NCI-H146 treated with DMSO at 0.1 percent for 48 hours (cell line): ENCODE results near the gene BTF3.
"Not testable (repeated sequence)": the region's sequence is repeated elsewhere in the genome, so short reads cannot be mapped to it uniquely, and the experiment has no call there.

Source experiments
- DNase-seq: peaks from one replicate; lab custom pipeline; 2025; ENCODE audit not compliant: unreplicated experiment; lab: John Stamatoyannopoulos, UW

BTF3 gene

DNA sequence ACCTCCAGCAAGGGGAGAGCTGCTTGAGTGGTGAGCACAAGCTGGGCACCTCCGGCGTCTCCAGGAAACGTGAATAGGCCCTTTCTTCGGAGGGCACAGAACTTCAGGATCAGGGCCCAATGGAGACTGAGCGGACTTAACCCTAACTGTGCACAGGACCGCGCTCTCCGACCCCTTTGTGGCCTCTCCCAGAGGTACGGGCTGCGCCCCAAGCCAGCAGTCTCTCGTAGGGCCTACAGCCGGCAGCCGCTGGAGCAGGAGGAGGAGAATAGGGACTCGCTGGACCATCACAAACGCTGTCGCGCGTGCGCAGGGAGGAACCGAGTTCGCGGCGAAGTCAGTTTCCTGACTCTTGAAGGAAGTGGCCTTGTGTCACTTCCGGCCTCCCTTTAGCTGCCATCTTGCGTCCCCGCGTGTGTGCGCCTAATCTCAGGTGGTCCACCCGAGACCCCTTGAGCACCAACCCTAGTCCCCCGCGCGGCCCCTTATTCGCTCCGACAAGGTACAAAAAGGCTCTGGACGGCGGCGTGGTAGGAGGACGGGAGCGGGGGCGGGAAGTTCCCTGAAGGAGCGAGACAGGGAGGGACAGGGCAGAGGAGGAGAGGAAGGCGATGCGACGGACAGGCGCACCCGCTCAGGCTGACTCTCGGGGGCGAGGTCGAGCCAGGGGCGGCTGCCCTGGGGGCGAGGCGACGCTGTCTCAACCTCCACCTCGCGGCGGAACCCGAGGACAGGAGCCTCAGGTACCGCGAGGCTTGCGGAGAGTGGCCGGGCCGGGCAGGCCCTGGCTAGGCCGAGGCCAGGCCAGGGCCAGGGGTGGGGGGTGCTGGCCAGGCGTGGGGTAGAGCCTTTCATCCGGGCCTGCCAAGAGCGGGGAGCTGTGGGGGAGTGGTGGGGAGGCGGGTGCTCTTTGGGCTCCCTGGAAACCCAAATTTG, at the start of gene BTF3:
Gene BTF3, plus strand, starts transcription at position 386 of the 936 bp plus-strand sequence. Its CDS starts 226 bp downstream, at position 612.
- DNase-seq: peak; percentile 91

DNA sequence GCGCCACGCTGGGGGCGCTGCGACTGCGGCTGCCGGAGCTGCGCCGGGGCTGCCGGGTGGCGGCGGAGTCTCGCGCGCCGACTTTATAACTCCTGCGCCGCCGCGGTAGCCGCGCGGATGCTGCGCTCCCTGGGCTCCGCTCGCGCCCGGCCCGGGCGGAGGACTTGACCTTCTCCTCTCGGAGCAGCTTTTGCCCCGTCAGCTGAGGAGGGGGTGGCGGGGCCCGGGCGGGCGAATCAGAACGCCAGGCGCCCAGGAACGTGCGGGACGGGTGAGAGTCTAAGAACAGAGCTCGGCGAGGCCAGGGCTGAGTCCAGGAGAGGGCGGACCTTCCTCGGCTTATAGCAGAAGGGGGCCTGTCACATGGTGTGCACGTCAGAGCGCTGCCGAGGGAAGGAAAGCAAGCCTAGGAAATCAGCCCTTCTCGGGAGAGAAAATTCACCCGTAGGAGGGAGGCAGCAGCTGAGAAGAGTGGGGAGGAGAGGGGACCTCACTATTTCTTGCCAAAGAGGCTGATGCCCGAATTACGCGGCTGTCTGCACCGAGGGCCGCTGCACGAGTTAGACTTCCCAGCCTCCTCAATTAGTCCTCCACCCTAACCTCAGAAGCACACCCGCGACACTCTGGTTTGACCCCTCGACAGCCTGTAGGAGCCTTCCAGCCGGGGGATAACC, 49.6 kb upstream of the BTF3 start, which contains the start of gene FOXD1:
Gene FOXD1, minus strand, starts transcription at position 315 of the 674 bp plus-strand sequence. CDS start 415 bp downstream, outside the sequence.
- DNase-seq: peak; percentile 85

DNA sequence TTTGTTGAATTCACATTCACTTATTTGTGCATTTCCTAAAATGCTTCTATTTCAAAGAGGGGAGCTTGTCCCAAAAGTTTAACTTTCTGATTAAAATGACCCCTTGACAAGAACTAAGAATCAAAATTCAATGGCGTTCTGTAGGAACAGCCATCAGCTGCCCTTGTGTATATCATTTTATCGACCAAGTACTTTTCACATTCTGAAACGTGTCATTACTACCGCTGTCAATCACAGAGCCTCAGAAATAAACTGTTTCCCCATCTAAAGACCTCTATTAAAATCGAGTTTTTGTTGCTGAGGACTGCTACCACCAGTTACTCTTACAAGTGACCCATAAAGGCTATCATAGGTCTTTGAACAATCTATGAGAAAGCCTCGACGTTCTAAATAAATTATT, 48.1 kb upstream of the BTF3 start:
- DNase-seq: no peak

DNA sequence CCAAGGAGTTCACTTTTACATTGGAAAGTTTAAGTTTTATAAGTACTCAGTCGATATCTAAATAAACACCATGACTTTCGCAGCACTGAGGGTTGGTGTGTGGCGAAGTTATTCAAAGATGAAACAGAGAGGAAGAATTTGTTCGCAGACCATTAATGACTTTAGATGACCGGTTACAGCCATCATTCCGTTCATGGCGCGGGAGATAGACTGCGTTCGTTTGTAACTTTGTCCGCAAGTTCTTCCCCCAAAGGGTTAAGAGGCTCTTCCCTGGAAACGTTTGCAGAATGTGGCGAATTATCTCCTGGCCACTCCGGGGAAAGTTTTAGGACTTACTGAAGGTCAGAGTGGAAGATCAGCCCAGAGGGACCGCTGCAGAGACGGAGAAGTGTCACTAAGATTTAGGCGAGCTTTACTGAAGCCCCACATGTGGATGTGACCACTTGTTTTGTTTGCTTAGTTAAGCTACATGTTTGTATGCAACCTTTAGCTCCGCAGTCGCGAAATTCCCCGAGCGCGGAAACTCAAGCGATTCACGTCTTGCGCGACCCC, 47.5 kb upstream of the BTF3 start:
- DNase-seq: no peak

DNA sequence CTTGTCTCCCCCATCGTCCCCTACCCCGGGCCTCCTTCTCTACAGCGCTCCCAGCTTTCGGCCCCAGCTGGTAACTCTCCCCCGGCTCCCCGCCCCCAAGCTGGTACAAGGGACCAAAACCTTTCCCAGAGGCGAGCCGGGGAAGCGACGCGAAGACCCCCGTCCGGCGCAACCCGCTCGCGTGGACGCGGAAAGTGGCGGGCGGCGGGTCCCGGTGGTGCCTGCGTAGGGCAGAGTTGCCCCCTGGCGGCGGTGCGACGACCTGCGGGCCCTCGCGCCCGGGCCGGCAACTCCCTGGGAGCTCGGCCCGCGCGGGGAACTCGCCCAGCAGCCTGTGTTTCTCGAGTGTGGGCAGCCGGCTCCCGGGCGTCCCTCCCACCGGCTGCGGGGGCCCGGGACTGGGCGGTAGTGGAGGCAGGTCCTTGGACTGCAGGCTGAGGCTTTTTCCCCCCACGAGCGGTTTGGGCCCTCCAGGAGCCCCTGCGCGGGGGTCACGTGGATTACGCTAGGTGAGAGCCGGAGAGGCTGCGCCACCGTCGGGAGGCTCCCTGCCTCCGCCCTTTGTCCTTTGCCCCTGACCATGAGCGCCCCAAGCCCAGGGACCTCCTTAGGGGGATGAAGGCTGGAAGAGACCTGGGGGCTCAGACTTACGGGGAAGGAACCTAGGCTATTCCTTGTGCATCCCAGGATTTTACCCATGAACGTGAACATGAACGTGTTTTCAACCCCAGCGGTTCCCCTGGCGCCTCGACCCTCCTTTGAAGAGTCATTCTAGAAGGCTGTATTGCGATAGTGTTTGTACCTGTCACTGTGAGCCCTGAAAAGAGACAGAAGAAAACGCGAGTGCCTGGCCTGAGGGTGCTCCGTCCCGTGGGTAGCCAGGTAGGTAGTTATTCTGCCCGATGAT, 46.8 kb upstream of the BTF3 start:
- DNase-seq: peak; percentile 33

DNA sequence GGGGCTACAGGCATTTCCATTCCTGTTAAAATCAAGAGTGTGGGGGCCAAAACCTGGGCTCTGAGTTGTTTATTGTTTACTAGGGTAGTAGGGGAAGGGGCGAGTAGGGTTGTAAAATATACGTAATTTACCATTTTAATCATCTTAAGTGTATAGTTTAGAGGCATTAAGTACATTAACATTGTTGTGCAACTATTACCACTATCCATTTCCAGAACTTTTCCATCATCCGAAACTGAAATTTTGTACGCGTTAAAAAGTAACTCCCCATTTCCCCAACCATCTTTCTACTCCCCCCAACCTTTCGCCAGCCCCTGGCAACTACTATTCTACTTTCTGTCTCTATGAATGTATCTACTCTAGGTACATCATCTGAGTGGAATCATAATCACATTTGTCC, 46.0 kb upstream of the BTF3 start:
- no peak for DNase-seq

DNA sequence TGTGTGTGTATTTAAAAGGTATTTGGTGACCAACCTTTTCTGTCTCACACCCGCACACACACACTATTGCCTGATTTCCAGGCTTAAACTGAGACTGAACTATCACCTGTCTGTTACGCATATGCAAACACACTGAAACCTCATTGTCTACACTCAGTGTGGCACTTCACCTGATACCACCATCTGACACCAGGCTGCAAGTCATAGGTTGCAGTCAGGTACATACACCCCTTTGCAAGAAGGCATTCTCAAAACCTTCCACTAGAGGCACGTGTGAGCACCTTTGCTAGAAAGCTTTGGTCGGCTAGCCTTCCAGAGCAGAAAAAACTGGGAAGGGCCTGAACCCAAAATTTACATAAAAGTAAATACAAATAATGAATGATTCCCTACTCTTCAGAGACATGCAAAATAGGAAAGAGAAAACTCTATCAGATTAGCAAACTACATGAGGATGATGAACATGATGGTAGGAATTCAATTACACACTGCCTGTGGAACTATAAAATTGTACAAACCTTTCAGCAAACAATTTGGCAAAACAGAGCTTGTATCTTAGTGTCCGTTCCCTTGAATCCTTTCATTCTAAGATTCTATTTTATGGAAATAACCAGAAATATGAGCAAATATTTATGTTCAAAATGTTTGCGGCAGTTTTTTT, 43.7 kb upstream of the BTF3 start:
- DNase-seq: peak; percentile 88

DNA sequence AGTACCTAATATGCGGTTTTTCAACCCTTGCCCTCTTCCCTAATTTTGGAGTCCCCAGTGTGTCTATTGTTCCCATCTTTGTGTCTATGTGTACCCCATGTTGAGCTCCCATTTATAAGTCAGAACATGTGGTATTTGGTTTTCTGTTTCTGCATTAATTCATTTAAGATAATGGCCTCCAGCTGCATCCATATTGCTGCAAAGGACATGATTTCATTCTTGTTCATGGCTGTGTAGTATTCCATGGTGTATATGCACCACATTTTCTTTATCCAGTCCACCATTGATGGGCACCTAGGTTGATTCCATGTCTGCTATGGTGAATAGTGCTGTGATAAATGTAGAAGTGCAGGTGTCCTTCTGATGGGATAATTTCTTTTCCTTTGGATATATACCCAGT, 41.8 kb upstream of the BTF3 start:
- DNase-seq: not testable (repeated sequence)

DNA sequence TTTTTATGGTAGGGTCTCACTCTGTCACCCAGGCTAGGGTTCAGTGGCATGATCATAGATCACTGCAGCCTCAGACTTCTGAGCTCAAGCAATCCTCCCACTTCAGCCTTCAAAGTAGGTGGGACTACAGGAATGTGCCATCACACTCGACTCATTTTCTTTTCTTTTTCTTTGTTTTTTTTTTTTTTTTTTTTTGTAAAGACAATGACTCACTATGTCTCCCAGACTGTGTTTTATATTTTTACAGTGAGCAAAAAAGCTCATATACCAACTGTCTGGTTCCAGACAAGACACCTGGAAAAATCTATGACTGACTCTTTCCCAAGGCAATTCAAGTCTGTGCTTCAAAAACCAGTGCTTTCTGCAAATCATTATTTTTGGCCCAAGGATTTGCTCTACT, 38.9 kb upstream of the BTF3 start:
- DNase-seq: no peak

DNA sequence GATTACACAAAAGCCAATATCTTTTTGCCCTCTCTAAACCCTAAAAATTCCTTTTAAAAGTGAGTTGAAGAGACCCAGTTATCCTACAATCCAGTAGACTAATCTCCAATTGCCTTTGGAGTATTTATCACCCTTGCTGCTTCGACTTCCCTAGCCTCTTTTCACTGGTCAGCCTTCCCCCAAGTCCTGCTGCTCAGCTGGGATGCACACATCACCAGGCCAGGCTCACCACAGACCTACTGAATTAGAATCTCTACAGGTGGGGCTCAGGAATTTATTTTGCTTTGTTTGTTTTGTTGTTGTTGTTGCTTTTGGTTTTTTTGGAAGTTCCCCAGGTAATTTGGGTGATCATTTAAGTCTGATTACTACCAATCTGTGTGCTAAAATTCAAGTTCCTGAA, 38.1 kb upstream of the BTF3 start:
- DNase-seq: no peak

DNA sequence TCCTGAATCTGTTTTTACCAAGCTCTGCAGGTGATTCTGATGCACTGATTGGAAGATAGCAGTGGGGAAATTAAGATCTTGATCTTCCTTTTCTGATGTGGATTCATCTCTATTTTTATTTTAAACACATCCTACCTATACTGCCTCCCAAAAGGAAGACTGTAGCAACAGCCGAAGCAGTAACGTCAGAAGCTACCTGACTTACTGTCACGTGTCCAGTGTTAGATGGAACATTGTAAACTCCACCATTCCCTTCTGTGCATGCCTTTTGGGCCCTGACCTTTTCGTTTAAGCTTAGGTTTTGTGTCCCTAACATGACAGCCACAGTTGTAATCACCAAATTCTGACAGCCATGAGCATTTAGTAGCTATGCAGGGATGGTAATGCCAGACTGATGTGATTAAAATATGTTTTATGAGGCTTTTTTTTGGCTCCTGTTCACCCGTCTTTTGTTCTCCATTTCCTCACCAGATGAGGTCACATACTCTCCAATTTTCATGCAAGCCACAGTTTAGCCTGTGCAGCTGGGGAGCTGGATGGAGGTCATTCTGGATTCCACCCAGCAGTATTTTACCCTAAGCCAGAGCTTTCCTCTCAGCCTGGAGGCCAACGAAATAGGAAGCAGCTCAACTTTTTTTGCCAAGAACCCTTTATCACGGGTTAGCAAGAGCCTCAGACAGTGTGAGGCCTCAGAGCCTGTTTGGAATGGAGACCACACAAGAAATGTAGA, 34.1 kb upstream of the BTF3 start:
- no peak for DNase-seq

DNA sequence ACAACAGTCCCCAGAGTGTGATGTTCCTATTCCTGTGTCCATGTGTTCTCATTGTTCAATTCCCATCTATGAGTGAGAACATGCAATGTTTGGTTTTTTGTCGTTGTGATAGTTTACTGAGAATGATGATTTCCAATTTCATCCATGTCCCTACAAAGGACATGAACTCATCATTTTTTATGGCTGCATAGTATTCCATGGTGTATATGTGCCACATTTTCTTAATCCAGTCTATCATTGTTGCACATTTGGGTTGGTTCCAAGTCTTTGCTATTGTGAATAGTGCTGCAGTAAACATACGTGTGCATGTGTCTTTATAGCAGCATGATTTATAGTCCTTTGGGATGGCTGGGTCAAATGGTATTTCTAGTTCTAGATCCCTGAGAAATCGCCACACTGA, 29.6 kb upstream of the BTF3 start:
- DNase-seq: not testable (repeated sequence)

DNA sequence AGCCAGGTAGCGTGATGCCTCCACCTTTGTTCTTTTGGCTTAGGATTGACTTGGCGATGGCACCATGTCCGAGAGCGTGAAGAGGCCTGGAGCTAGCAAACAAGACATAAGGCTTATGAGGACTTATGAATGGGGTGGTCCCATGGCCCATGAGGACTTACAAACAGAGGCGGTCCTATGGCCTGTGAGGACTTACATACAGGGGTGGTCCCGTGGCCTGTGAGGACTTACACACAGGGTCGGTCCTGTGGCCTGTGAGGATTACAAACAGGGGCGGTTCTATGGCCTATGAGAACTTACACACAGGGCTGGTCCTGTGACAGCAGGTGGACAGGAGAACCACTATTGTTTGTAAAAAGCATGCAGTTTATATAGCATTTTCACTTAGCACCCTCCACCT, 28.4 kb upstream of the BTF3 start:
- DNase-seq: no peak

DNA sequence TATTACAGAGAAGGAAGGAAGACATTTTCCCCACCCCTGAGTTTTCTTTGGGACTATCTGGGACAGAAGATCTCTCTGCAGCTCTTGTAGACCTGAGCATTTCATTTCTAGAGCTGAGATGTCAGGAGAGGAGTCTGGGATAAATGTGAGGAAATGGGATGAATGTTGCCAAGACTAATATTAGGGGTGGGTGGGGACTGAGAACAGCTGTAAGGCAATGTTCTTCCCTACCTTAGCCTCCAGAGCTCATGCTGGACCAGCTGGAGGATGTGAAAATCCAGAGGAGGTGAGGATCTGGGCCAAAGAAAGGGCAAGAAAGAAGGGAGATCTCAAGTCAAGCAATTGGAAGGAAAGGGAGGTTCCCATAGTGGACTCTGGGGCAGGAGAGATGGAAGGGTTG, 26.6 kb upstream of the BTF3 start:
- DNase-seq: no peak

DNA sequence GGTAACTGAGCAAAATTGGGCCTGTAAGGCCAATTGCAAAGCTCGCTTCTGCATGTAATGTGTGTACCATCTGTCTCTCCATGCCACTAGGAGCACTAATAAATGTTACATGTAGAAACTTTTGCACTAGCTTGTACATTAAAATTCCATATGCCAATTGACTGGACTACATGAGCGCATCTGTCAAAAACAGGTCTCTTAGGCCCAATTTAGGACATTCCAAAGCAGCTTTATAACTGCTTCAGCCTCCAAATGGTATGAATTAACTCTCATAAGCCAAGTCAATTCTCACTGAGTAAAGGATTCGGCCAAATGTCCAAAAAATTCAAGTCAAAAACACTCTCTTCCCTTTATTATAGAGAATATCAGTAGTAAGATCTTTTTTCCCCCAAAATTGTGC, 26.1 kb upstream of the BTF3 start:
- no peak for DNase-seq

DNA sequence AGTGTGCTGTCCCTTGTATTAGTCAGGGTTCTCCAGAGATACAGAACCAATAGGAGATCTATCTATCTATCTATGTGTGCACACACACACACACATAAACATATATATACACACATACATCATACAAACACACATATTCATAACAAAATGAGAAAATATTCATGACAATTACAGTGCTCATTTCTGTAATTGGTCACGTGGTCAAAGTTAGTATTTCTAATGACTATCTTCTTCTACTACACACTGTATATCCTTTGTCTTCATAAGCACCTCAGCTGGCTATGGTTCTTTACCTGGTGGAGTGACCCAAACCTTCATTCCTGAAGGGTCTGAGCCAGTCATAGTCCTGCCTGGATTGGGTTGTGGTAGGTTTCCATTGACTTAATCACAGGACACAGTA, 17.7 kb upstream of the BTF3 start:
- no peak for DNase-seq

DNA sequence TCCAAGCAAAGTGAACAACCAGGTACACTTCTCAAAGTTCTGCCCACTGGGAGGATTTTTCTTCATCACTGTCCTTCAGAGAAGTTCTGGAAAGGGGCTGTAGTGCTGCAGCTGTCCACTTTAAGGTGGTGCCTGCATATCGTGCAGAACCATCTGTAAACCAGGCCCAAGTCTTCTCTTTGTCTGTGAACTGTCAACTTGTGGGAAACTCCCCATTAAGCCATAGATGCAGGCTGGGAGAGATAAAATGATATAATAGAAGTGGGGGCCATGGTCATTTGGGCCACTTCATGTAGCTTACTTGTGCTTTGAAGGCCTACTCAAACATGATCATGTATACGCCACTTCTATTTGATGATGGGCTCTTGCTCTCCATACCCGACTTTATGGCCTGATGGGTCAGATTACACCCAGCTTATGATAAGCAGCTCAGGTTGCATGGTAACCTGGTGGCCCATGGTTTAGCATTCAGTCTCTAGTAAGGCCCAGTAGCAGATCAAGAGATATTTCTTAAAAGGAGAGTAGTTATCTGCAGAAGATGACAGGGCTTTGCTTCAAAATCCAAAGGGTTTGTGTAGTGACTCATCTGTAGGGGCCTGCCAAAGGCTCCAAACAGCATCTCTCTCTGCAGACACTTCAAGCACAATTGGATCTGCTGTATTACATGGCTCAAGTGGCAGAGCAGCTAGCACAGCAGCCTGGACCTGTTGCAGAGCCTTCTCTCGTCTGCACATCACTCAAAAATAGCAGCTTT, 15.7 kb upstream of the BTF3 start:
- DNase-seq: no peak

DNA sequence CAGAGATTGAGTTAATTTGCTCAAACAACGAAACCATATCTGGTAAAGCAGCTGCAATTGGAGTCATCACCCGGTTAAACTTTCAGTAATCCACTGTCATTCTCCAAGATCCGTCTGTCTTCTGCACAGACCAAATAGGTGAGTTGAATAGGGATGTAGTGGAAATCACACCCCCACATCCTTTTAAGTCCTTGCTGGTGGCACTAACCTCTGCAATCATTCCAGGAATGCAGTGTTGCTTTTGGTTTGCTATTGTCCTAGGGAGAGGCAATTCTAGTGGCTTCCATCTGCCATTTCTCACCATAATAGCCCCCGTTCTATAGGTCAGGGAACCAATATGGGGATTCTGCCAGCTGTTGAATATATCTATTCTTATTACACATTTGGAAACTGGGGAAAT, 14.6 kb upstream of the BTF3 start:
- no peak for DNase-seq

DNA sequence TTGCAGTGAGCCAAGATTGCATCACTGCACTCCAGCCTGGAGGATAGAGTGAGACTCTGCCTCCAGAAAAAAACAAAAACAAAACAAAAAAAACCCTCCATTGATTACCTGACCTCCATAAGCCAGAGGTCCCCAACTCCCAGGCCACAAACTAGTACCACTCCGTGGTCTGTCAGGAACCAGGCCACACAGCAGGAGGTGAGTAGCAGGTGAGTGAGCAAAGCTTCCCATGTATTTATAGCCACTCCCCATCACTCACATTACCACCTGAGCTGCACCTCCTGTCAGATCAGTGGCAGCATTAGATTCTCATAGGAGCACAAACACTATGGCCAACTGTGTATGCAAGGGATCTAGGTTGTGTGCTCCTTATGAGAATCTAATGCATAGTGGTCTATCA, 13.7 kb upstream of the BTF3 start:
- DNase-seq: no peak
